Measurements from ENCODE around the gene ITPKC. TPM values are rescaled to one million over a fixed set of nuclear protein-coding genes. Genes with fewer than 3 reads are reported as not detected.
A peak's percentile ranks its signal among the peaks of the same experiment; 100 is the strongest.

Gene ITPKC
- total and polyA plus RNA-seq, 7 donors: 17.4 to 39.6 (median 24.5) TPM

DNA sequence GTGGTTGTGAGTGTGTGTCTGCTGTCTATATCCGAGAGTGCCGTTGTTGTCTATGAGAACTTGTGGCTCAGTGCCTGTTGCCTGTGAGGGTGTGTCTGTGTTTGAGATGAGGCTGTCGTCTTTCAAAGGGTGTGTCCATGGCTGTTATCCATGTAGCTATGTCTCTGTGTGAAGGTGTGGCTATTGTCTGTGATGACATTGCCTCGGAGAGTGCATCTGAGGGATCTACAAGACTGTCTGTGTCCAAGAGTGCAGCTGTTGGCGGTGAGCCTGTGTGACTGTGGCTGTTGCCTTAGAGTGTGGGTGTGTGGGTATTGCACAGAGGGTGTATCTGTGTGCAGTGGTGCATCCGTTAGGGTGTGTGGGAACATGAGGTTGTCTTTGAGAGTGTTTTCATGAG is 31.3 kb upstream of the ITPKC start:
- H3K9me3 ChIP-seq: no peaks in the 10 kb centered on the region
- TF ChIP-seq EP300 (IDR thresholded peaks at IDR 0.05): no peak
- TF ChIP-seq POLR2AphosphoS5 (IDR thresholded peaks at IDR 0.05): no peak
- TF ChIP-seq POLR2A (IDR thresholded peaks at IDR 0.05): no peak
- TF ChIP-seq, protein P1, sequence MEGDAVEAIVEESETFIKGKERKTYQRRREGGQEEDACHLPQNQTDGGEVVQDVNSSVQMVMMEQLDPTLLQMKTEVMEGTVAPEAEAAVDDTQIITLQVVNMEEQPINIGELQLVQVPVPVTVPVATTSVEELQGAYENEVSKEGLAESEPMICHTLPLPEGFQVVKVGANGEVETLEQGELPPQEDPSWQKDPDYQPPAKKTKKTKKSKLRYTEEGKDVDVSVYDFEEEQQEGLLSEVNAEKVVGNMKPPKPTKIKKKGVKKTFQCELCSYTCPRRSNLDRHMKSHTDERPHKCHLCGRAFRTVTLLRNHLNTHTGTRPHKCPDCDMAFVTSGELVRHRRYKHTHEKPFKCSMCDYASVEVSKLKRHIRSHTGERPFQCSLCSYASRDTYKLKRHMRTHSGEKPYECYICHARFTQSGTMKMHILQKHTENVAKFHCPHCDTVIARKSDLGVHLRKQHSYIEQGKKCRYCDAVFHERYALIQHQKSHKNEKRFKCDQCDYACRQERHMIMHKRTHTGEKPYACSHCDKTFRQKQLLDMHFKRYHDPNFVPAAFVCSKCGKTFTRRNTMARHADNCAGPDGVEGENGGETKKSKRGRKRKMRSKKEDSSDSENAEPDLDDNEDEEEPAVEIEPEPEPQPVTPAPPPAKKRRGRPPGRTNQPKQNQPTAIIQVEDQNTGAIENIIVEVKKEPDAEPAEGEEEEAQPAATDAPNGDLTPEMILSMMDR (IDR thresholded peaks at IDR 0.05): no peak
- H3K36me3 ChIP-seq: peaks cover 6 to 66% (median 27%) of the 10 kb centered on the region in 4 donors
- DNase-seq: no peak
- no peak overlapping the region for H3K27ac ChIP-seq
- intact Hi-C loops (cut with DNase I): no loop called here
- H3K4me3 ChIP-seq: no peak overlapping the region
- peaks cover 0 to 29% (median 25%) of the 10 kb centered on the region in 4 donors for H3K4me1 ChIP-seq
- 29 to 68% methylated on average over 6 of the region's 6 CpGs for WGBS, 2 donors
- no peaks in the 10 kb centered on the region for H3K27me3 ChIP-seq

- no peak overlapping the region for H3K4me3 ChIP-seq
- peak overlapping the region; percentile 47 to 93 (median 58) for H3K27ac ChIP-seq
- peaks cover 0 to 41% (median 36%) of the 10 kb centered on the region in 4 donors for H3K4me1 ChIP-seq
- H3K27me3 ChIP-seq: no peaks in the 10 kb centered on the region
- no peak for DNase-seq
- 85 to 88% methylated on average over 14 of the region's 14 CpGs for WGBS, 2 donors
- no peaks in the 10 kb centered on the region for H3K9me3 ChIP-seq
- H3K36me3 ChIP-seq: peaks cover 6 to 52% (median 18%) of the 10 kb centered on the region in 4 donors
- intact Hi-C loops (cut with DNase I): no loop called here
- TF ChIP-seq POLR2A (IDR thresholded peaks at IDR 0.05): no peak
- no peak for TF ChIP-seq POLR2AphosphoS5 (IDR thresholded peaks at IDR 0.05)
- TF ChIP-seq EP300 (IDR thresholded peaks at IDR 0.05): no peak
- TF ChIP-seq, protein P1 (IDR thresholded peaks at IDR 0.05): no peak
These were observed 29.9 kb upstream of the ITPKC start for GRCh38 chr19:40686882-40687524.

- H3K9me3 ChIP-seq: no peaks in the 10 kb centered on the region
- H3K4me3 ChIP-seq: no peak overlapping the region
- WGBS, 2 donors: 52 to 53% methylated on average over 12 of the region's 12 CpGs
- peaks cover 2 to 47% (median 14%) of the 10 kb centered on the region in 4 donors for H3K36me3 ChIP-seq
- H3K27ac ChIP-seq: peak overlapping the region; percentile 47 to 93 (median 58)
- intact Hi-C loops (cut with DNase I): no loop called here
- DNase-seq: peak; percentile 93
- TF ChIP-seq POLR2AphosphoS5 (IDR thresholded peaks at IDR 0.05): peak in 3 of 4 donors; percentile 41 to 46 (median 43)
- no peak for TF ChIP-seq EP300 (IDR thresholded peaks at IDR 0.05)
- H3K4me1 ChIP-seq: peaks cover 0 to 43% (median 36%) of the 10 kb centered on the region in 4 donors
- no peaks in the 10 kb centered on the region for H3K27me3 ChIP-seq
These were observed 29.3 kb upstream of the ITPKC start for GRCh38 chr19:40687525-40688016.

- peak overlapping the region; percentile 47 to 93 (median 58) for H3K27ac ChIP-seq
- H3K36me3 ChIP-seq: peaks cover 0 to 47% (median 12%) of the 10 kb centered on the region in 4 donors
- H3K4me3 ChIP-seq: peak overlapping the region in 2 of 4 donors; percentile 75 to 90
- WGBS, 2 donors: 70 to 83% methylated on average over 1 of the region's 1 CpG
- TF ChIP-seq POLR2A (IDR thresholded peaks at IDR 0.05) (no peak), EP300 (IDR thresholded peaks at IDR 0.05) (no peak), POLR2AphosphoS5 (IDR thresholded peaks at IDR 0.05) (no peak)
- TF ChIP-seq, protein P1 (IDR thresholded peaks at IDR 0.05): no peak
- intact Hi-C loops (cut with DNase I): no loop called here
- H3K4me1 ChIP-seq: peaks cover 0 to 43% (median 36%) of the 10 kb centered on the region in 4 donors
- no peaks in the 10 kb centered on the region for H3K27me3 ChIP-seq
- H3K9me3 ChIP-seq: no peaks in the 10 kb centered on the region
- no peak for DNase-seq
These were observed 28.6 kb upstream of the ITPKC start for GRCh38 chr19:40688309-40688708.

DNA sequence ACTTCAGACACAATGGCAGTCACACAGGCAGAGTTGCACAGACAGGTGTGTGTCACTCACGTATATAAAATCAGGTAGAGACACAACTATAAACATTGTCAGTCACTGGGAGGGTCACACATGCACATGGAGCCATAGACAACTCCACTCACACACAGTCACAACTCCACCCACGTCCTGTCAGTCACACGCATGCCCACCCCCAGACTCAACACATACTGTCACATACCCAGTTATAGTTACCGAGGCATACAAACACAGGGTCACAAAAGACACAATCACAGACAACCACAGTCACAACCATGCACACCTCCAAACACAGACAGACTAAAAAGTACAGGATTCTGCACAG is 27.9 kb upstream of the ITPKC start:
- H3K4me3 ChIP-seq: peak overlapping the region; percentile 46 to 90 (median 78)
- 76 to 78% methylated on average over 4 of the region's 4 CpGs for WGBS, 2 donors
- intact Hi-C loops (cut with DNase I): no loop called here
- peaks cover 0 to 43% (median 36%) of the 10 kb centered on the region in 4 donors for H3K4me1 ChIP-seq
- peak overlapping the region; percentile 91 to 95 (median 94) for H3K27ac ChIP-seq
- DNase-seq: no peak
- H3K9me3 ChIP-seq: no peaks in the 10 kb centered on the region
- H3K27me3 ChIP-seq: no peaks in the 10 kb centered on the region
- TF ChIP-seq EP300 (IDR thresholded peaks at IDR 0.05) (no peak), POLR2A (IDR thresholded peaks at IDR 0.05) (no peak), POLR2AphosphoS5 (IDR thresholded peaks at IDR 0.05) (no peak)
- TF ChIP-seq, protein P1 (IDR thresholded peaks at IDR 0.05): no peak
- peaks cover 0 to 47% (median 12%) of the 10 kb centered on the region in 4 donors for H3K36me3 ChIP-seq
